HG03439 (cell line): Measurements from ENCODE around the gene TMEM131.
"Not testable (repeated sequence)": the region's sequence is repeated elsewhere in the genome, so short reads cannot be mapped to it uniquely, and the experiment has no call there.

Source experiments
- ATAC-seq: cut with Tn5 transposase; IDR thresholded peaks from one replicate; pipeline ENCODE4 v1.9.1; 2021; ENCODE audit warnings: mild to moderate bottlenecking, moderate library complexity; ENCODE audit not compliant: unreplicated experiment

Gene TMEM131

DNA sequence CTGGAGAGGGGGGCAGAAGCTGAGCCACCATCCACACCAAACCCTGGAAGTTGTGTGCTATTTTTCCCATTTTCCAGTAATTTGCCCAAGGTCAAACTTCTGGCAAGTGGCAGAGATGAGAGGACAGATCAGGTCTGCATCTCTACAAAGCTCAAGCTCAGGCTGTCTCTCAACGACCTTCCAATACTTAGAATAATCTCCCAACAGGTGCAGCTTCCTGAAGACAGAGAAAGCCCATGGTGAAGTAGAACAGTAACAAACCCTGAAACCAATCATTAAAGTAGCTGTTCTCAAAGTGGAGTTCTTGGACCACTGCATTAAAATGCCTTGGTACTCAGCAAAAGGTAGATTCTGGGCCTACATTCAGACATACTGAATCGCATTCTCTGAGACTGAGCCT, 37.6 kb downstream of the TMEM131 start:
- ATAC-seq: no peak

DNA sequence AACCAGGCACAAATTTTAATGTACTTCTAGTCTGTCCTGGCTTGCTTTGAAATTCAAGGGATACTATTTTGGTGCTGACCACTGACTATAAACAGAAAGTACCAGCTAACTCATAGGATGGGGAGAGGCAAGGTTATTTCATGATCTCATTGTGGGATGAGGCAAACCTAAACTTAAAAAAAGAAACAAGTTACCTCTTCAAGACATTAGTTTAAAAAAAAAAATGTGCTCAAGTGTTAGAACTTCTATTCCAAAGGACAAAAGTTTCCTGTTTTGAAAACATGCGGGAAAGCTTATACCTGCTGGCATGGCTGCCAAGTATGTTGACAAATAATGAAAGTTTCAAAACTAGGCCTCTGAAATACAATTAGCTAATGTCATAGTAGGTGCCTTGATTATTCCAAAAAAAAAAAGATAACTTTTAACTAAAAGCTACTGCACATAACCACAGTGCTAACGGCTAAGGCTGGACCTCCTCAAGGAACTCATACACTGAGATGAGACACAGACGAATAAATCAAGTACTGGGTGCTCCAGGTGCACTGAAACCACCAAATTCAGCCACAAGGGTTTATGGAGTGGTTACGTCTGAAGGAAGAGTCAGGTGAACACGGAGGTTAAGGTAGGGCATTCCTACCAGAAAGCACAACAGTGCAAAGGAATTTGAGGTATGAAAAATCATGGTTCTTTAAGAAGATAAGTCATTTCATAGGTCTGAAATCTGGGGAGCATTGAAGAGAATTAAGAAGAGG, 38.1 kb downstream of the TMEM131 start:
- no peak for ATAC-seq

DNA sequence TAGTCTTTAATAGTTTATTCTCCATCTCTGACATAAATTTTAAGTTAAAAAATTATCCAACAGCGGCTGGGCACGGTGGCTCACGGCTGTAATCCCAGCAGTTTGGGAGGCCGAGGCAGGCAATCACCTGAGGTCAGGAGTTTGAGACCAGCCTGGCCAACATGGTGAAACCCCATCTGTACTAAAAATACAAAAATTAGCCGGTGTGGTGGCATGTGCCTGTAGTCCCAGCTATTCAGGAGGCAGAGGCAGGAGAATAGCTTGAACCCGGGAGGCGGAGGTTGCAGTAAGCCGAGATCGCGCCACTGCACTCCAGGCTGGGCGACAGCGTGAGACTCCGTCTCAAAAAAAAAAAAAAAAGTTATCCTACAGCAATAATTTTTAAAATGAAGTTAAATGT, 39.0 kb downstream of the TMEM131 start:
- not testable (repeated sequence) for ATAC-seq

DNA sequence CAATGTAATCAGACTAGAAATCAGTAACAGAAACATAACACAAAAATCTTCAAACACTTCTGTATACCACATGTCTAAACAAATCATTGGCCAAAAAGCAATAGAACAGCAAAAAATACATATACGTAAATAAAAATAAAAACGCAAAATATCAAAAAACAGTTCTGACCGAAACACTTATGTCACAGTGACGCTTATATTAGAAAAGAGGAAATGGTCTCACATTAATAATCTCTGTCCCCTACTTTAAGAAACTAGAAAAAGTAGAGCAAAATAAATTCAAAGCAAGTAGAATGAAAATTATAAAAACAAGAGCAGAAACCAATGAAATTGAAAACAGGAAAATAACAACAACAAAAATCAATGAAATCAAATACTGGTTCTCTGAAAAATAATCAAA, 41.9 kb downstream of the TMEM131 start:
- ATAC-seq: no peak

DNA sequence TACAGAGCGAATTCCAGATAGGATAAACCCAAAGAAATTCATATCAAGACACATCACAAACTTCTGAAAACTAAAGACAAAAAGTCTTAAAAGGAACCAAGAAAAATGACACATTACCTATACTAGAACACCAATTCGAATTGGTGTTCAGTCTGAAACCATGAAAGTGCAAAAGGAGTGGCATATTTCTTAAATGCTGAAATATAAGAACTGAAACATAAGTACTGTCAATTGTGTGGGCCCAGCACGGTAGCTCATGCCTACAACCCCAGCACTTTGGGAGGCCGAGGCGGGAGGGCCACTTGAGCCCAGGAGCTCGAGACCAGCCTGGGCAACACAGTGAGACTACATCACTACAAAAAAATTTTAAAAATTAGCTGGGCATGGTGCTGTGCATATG, 43.4 kb downstream of the TMEM131 start:
- ATAC-seq: no peak

DNA sequence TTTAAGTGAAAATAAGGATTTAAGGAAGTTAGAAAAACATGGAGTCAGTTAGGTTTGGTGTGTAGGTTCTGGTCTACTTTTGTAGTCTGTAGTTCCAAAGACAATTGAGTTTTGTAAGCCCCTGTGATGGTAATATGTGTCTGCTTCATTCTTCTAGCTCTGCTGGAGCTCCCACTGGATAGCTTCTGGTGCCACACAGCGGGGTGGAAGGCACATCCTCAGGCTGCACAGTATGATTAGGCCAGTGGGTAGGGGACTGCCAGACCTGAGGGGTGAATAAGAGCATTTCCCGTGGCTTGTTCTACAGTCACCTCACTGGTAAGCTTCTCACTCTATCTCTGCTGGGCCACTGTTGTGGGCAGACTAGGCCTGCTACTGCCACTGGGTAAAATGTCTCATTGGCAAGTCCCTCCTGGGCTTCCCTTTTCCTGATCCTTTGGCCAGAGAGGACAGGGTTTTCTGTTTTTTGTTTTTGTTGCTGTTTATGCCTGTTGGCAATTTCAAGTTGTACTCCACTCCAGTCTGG, 44.5 kb downstream of the TMEM131 start:
- ATAC-seq: no peak

DNA sequence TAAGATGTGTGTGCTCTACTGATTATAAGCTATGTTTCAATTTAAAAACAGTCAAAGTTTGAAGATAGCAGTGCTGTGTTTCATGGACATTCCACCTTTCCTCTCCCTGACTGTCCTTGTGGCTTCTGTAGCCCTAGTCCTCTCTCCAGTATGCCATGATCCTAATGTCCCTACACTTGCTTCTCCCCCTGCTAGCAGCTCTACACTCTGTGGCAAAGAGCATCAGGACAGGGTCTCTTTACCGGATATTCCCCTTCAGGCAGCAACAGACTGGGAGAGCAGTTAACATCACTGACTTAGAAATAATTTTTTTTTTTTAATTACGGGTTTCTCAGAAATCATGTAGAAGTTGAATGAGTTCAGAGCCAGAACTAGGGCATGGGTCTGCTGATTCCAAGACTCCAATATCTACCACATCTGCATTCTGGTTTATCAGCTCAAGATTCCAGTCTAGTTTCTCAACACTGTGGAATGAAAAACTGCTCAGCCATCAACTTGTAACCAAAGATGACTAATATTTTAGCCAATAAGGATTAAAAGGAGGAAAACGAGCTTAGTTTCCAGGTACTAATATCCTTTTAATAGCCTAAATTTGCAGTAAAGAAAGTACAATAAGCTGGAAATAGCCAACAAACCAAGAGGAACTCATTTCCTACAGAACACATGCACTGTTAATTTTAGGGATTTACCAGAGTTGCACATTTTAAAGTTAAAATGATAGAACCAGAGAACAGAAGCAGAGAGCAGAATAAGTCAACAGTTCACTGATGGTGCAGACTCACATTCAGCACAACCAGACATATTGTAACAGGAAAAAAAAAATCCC, 45.2 kb downstream of the TMEM131 start:
- no peak for ATAC-seq

DNA sequence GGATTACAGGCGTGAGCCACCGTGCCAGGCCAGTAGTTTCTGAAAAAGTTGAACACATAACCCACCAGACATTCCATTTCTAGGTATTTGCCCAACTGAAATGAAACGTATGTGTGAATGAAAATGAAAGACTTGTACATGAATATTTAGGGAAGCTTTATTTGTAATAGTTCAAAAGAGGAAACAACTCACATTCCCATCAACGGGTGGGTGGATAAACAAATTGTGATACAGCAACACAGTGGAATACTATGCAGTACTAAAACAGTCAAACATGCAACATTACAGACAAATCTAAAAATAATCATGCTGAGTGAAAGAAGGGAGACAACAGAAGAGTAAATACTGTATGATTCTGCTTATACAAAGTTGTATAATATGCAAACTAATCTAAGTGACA, 46.8 kb downstream of the TMEM131 start:
- ATAC-seq: no peak

DNA sequence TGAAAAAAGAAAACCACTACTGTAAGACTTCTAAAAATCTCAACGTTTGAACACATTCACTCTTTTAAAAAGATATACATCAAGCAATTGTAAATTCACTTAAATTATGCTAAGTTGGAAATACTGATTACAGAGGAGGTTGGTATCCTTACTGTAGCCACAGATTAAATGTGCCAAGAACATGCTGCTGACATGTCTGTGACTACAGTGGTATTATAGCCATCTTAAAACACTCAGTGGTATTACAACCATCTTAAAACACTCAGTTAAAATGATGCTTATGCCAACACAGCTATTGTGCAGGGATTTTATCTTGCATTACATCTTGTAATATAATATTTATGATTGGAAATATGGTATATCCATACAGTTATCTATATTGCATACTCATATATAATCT, 50.0 kb downstream of the TMEM131 start:
- ATAC-seq: no peak

DNA sequence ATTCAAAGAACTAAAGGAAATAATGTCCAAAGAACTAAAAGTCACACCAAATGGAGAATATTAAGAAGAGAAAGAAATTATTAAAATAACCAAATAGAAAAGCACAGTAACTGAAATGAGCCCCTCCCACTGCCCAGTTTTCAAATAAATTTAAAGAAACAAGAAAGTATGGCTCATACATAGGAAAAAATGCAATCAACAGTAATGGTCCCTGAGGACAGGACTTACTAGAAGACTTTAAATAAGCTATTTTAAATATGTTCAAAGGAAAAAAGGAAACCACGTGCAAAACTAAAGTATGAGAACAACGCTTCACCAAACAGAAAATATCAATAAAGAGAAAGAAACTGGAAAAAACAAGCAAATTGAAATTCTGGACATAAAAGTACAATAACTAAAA, 58.9 kb downstream of the TMEM131 start:
- ATAC-seq: no peak

DNA sequence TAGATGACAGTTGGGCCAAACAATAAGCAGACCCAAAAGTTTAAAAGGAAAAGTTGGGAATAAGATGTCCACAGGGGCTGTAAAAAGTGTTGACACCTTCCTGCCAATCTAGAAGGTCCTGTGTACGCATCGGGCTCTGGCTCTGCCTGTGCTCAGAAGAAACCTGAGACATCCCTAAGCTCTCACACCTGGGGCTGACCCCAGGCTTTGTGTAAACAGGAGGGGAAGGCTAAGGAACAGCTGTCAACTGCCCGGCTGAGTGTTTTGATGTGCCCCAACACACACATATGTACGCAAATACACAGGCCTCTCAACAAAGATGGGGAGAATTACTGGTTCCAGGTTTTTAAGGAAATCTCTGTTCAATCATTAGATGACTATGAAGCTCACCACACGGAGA, 59.5 kb downstream of the TMEM131 start:
- ATAC-seq: no peak

DNA sequence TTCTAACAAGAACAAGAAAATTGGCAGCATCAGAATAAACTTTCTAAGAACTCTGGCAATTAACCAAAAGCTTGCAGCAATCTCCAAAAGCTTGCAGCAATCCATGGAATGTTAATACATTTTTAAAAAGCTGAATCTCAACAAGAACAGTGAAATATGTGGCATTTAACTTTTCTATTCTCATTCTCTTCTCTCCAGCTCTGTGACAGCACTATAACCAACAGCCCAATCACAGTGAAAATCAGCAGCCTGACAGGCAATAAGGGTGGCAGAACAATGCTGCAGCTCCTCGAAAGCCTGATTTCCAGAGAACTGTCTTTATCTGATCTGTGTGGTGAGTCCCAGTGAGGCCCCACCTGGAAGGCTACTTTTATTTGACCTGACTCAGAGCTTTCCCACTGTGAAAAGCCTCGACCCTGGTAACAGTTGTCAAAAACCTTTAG, 60.0 kb downstream of the TMEM131 start:
- ATAC-seq: no peak

DNA sequence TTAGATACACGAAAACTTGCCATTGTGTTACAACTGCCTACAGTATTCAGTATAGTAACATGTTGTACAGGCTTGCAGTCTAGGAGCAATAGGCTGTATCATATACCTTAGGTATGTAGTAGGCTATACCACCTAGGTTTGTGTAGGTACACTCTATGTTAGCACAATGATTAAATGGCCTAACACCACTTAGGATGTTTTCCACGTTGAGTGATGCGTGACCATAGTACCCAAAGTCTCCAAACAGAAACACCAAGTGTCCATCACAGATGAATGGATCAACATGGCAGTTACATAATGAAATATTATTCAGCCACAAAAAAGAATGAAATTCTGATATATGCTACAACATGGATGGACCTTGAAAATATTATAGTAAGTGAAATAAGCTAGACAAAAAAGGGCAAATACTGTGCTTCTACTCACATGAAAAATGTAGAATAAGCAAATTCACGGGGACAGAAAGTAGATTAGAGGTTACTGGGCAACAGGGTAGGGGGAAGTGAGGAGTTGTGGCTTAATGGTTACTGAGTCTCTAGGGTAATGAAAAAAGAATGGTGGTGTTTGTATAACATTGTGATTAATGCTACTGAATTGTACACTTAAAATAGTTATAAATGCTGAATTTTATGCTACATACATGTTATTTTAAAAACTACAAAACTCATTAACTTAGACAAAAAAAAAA, 62.6 kb downstream of the TMEM131 start:
- ATAC-seq: no peak

DNA sequence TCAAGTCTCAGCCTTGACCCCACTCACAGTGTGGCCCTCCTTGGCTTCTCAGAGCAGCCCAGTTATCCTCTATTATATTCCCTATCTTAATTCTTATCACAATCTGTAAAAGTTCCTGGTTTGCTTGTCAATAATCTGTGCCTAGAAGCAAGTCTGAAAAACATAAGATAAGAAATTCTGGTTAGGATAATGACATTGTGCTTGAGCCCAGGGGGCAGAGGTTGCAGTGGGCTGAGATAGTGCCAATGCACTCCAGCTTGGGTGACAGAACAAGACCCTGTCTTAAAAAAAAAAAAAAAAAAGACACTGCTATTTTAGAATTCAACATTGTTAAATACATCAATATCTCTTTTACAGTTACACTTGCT, 63.9 kb downstream of the TMEM131 start:
- ATAC-seq: no peak

DNA sequence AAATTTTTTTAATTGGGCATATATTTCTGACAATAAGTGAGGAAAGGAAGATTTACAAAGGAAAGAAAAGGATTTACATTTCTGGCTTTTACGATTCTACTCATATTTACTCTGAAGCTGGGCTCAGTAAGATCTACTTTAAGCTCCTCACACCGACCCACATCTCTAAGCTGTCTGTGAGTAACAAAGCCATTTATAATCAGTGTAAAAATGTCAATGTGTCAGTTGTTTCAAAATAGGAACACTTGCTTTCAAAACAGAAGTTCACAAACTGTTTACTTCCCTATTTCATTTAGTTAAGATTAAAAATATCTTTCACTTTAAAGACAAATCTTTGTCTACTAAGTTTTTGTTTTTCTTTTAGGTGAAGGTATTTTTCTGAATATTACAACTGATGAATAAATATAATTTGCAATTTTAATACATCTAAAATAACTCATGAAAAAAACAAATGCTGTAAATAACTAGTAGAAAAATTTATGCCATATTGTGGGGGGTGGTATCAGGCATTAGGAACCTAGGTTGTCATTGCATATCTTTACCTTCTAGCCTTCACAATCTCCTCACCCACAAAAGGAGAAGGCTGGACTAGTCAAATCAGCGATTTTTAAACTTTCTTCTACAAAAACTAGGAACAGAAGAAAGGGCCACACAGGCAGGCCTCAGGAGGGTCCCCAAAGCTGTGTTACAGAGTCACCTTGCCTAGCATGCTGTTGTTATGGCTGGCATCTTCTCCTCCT, 64.5 kb downstream of the TMEM131 start:
- ATAC-seq: no peak

DNA sequence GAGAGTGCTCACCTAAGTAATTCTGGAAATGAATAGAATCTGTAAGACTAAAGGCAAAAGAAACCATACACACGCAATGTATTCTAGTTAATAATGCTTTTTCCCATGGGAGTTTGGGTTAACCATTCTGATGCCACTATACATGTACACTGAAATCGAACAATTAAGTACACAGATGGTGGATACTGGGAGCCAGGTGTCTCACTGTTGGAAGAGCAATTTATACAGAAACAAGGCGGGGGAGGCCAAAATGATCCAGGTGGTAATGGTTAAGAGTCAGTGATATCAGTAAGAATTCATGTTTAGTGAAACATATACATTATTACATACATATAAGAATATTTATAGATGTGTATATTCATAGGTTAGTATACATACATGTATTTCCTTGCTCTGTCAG, 67.2 kb downstream of the TMEM131 start:
- no peak for ATAC-seq

DNA sequence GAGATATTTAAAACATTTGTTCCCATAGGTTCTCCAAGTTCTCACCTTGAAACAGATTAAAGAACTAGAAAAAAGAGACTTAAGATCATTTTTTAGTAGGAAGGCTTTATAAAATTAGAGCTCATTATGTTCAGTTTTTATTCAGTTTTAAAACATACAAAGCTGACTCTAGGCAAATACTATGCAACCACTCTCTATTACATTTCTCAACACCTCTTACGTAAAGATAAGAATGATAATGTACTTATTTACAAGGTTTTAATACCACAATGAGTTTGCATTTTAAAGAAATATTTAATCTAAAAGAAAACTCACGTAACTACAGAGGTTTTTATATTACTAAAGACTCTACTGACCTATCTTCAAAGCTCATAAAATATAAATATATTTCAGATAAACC, 68.8 kb downstream of the TMEM131 start:
- ATAC-seq: no peak

DNA sequence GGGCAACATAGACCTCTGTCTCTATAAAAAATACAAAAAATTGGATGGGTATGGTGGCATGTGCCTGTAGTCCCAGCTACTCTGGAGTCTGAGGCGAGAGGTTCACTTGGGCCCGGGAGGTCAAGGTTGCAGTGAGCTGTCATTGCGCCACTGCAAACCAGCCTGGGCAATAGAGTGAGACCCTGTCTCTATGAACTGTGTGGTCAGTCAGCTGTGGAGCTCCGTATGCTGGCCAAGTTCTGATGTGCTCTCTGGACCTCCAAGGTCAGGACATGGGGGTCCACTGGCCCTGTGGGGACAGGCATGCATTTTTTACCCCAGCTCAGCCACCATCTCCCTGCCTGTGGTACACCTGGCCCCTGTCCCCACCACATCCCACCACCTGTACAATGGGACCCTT, 71.6 kb downstream of the TMEM131 start:
- no peak for ATAC-seq

DNA sequence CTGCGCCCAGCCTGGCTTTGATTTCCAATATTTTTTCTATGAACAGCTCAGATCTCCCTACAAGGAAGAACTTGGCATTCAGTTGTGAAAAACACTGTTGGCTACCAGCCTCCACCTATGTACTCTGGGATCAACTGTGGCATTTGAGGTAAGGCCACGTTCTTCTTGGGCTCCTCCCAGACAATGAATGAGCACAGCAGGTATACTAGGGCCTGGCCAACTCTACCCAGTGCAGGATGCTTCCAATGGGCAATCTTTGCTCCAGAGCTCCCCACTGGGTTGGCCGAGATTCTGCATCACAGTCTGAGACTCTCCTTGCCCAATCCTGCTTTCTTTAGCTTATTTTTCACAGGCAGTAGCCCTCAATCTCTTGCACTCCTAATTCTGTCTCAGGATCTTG, 75.9 kb downstream of the TMEM131 start:
- ATAC-seq: no peak

DNA sequence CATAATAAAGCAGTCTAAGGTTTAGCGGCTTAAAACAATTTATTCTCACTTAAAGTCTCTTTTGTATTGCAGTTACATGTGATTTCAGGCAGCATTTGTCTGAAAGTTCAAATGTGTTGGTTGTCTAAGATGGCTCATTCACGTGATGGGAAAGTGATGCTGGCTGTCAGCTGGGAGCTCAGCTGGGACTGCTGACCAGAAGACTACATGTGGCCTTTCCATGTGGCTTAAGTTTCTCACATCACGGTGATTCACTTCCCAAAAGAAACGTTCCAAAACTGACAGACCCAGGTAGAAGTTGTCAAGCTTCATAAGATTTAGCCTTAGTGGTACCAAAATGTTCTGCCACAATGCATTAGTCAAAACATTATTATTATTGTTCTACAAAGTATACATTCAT, 76.9 kb downstream of the TMEM131 start:
- no peak for ATAC-seq

DNA sequence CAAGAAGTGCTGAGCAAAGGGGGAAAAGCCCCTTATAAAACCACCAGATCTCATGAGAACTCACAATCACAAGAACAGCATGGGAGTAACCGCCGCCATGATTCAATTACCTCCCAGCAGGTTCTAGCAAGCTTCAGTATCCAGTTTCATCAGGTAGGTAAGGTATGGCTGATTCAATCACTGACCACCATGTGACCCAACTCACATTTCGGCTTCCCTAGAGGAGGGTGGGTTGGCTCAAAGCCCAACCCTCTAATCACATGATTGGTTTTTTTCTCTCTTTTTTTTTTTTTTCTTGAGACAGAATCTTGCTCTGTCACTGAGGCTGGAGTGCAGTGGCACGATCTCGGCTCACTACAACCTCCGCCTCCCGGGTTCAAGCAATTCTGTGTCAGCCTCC, 78.1 kb downstream of the TMEM131 start:
- not testable (repeated sequence) for ATAC-seq
